Neural progenitor cell (in vitro differentiated cells): ENCODE measurements around the gene LAMB4. TPM values are rescaled to one million over a fixed set of nuclear protein-coding genes. Genes with fewer than 3 reads are reported as not detected.
A peak's percentile ranks its signal among the peaks of the same experiment; 100 is the strongest.

Experiments
- DNase-seq: peaks from one replicate; pipeline ENCODE4 v3.0.0-alpha.2; 2016; ENCODE audit warnings: low spot score
- H2AFZ ChIP-seq: fragments of 200-600 bp; sonication (generic); replicated peaks from 2 replicates; pipeline ENCODE4 v1.6.1; 2016; ENCODE audit warnings: antibody characterized with exemption
- H3F3A ChIP-seq: fragments of 200-600 bp; sonication (generic); 2 replicates; pipeline ENCODE4 v1.6.1; 2016; ENCODE audit warnings: antibody characterized with exemption, low read depth
- H3K27ac ChIP-seq: fragments of 200-600 bp; sonication (generic); 2 replicates; pipeline ENCODE4 v1.5.1; 2016; ENCODE audit warnings: mild to moderate bottlenecking
- H3K27me3 ChIP-seq: fragments of 200-600 bp; sonication (generic); 2 replicates; pipeline ENCODE4 v1.6.1; 2016; ENCODE audit warnings: mild to moderate bottlenecking, moderate library complexity
- H3K36me3 ChIP-seq: fragments of 200-600 bp; sonication (generic); 2 replicates; pipeline ENCODE4 v1.5.1; 2016
- H3K4me1 ChIP-seq: fragments of 200-600 bp; sonication (generic); 2 replicates; pipeline ENCODE4 v1.6.1; 2016; ENCODE audit warnings: mixed run types
- H3K4me2 ChIP-seq: fragments of 200-600 bp; sonication (generic); 2 replicates; pipeline ENCODE4 v1.6.1; 2016
- H3K4me3 ChIP-seq: fragments of 200-600 bp; sonication (generic); 2 replicates; pipeline ENCODE4 v1.5.1; 2016
- H3K79me2 ChIP-seq: fragments of 200-600 bp; sonication (generic); 2 replicates; pipeline ENCODE4 v1.6.1; 2016; ENCODE audit warnings: low read depth
- H3K9ac ChIP-seq: fragments of 200-600 bp; sonication (generic); 2 replicates; pipeline ENCODE4 v1.6.1; 2016
- H3K9me3 ChIP-seq: fragments of 200-600 bp; sonication (generic); 2 replicates; pipeline ENCODE4 v1.5.1; 2016; ENCODE audit warnings: low read depth
- H4K20me1 ChIP-seq: fragments of 200-600 bp; sonication (generic); 2 replicates; pipeline ENCODE4 v1.6.1; 2016; ENCODE audit warnings: low read depth
- H3K27ac Mint-ChIP-seq: 3 replicates; pipeline ENCODE4 v1.8.0; 2021; ENCODE audit warnings: mixed read lengths
- H3K27me3 Mint-ChIP-seq: 2 replicates; pipeline ENCODE4 v1.8.0; 2022; ENCODE audit warnings: low read depth, mild to moderate bottlenecking, inconsistent platforms, moderate library complexity, mixed read lengths; ENCODE audit not compliant: insufficient read depth
- H3K36me3 Mint-ChIP-seq: 3 replicates; pipeline ENCODE4 v1.8.0; 2021; ENCODE audit warnings: mixed read lengths
- H3K4me1 Mint-ChIP-seq: 3 replicates; pipeline ENCODE4 v1.8.0; 2021; ENCODE audit warnings: mixed read lengths
- H3K4me3 Mint-ChIP-seq: 3 replicates; pipeline ENCODE4 v1.8.0; 2021; ENCODE audit warnings: mild to moderate bottlenecking, moderate library complexity, mixed read lengths
- H3K9me3 Mint-ChIP-seq: 3 replicates; pipeline ENCODE4 v1.8.0; 2020; ENCODE audit warnings: mixed read lengths
- EZH2 ChIP-seq: fragments of 200-600 bp; sonication (generic); IDR thresholded peaks from 2 replicates; pipeline ENCODE4 v1.6.1; 2017; ENCODE audit warnings: antibody characterized with exemption, mild to moderate bottlenecking, moderate library complexity
- EZH2phosphoT487 ChIP-seq: fragments of 200-600 bp; sonication (generic); IDR thresholded peaks from 2 replicates; pipeline ENCODE4 v1.6.1; 2017; ENCODE audit warnings: antibody characterized with exemption
- total RNA-seq: library from RNA; depleted of rRNA; stranded (reverse); fragments of >200 nt; gene quantifications from 2 replicates; pipeline ENCODE4 v1.2.3, GENCODE V29; 2015; ENCODE audit warnings: low replicate concordance
- TF ChIP-seq, protein P1 (sequence below): fragments of 200-600 bp; sonication (generic); IDR thresholded peaks from 2 replicates; pipeline ENCODE4 v1.5.1; 2017; ENCODE audit warnings: antibody characterized with exemption, mild to moderate bottlenecking

The LAMB4 gene
- total RNA-seq, 1 donor from 2014 or later = not detected

GRCh38 chr7:108164946-108165345 lies 34.8 kb upstream of the LAMB4 start:
- H3K36me3 Mint-ChIP-seq = no peaks in the 10 kb centered on the region
- H3K4me3 Mint-ChIP-seq = no peak overlapping the region

GRCh38 chr7:108164342-108164741 lies 34.2 kb upstream of the LAMB4 start:
- H3F3A ChIP-seq = no peaks in the 10 kb centered on the region
- H4K20me1 ChIP-seq = no peaks in the 10 kb centered on the region
- no peaks in the 10 kb centered on the region for H3K79me2 ChIP-seq
- H3K36me3 Mint-ChIP-seq = no peaks in the 10 kb centered on the region
- H3K36me3 ChIP-seq = no peaks in the 10 kb centered on the region
- TF ChIP-seq EZH2 (no peak), EZH2phosphoT487 (no peak)
- TF ChIP-seq, protein P1, sequence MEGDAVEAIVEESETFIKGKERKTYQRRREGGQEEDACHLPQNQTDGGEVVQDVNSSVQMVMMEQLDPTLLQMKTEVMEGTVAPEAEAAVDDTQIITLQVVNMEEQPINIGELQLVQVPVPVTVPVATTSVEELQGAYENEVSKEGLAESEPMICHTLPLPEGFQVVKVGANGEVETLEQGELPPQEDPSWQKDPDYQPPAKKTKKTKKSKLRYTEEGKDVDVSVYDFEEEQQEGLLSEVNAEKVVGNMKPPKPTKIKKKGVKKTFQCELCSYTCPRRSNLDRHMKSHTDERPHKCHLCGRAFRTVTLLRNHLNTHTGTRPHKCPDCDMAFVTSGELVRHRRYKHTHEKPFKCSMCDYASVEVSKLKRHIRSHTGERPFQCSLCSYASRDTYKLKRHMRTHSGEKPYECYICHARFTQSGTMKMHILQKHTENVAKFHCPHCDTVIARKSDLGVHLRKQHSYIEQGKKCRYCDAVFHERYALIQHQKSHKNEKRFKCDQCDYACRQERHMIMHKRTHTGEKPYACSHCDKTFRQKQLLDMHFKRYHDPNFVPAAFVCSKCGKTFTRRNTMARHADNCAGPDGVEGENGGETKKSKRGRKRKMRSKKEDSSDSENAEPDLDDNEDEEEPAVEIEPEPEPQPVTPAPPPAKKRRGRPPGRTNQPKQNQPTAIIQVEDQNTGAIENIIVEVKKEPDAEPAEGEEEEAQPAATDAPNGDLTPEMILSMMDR = no peak
- no peaks in the 10 kb centered on the region for H3K4me1 Mint-ChIP-seq
- no peaks in the 10 kb centered on the region for H3K27me3 Mint-ChIP-seq
- H3K4me3 ChIP-seq = no peak overlapping the region
- no peak overlapping the region for H3K27ac ChIP-seq
- no peaks in the 10 kb centered on the region for H3K27me3 ChIP-seq
- H2AFZ ChIP-seq = no peak overlapping the region
- H3K9ac ChIP-seq = no peak overlapping the region
- H3K4me1 ChIP-seq = no peaks in the 10 kb centered on the region
- no peaks in the 10 kb centered on the region for H3K9me3 Mint-ChIP-seq
- no peak overlapping the region for H3K4me3 Mint-ChIP-seq
- no peak overlapping the region for H3K4me2 ChIP-seq
- H3K27ac Mint-ChIP-seq = no peak overlapping the region
- no peaks in the 10 kb centered on the region for H3K9me3 ChIP-seq
- DNase-seq = no peak

More at GRCh38 chr7:108164946-108165345, 34.8 kb upstream of the LAMB4 start:
- Mint-ChIP-seq H3K4me1 (no peaks in the 10 kb centered on the region), H3K9me3 (no peaks in the 10 kb centered on the region), H3K27me3 (no peaks in the 10 kb centered on the region), H3K27ac (no peak overlapping the region)
- TF ChIP-seq EZH2 = no peak
- TF ChIP-seq, protein P1 = peak; percentile 10
- TF ChIP-seq EZH2phosphoT487 = no peak
- Histone ChIP-seq H3F3A (no peaks in the 10 kb centered on the region), H3K4me3 (no peak overlapping the region), H3K36me3 (no peaks in the 10 kb centered on the region), H3K4me2 (no peak overlapping the region), H3K9ac (no peak overlapping the region), H4K20me1 (no peaks in the 10 kb centered on the region), H3K79me2 (no peaks in the 10 kb centered on the region), H3K27ac (no peak overlapping the region), H3K9me3 (no peaks in the 10 kb centered on the region), H3K27me3 (no peaks in the 10 kb centered on the region), H3K4me1 (no peaks in the 10 kb centered on the region), H2AFZ (no peak overlapping the region)
- no peak for DNase-seq

DNA sequence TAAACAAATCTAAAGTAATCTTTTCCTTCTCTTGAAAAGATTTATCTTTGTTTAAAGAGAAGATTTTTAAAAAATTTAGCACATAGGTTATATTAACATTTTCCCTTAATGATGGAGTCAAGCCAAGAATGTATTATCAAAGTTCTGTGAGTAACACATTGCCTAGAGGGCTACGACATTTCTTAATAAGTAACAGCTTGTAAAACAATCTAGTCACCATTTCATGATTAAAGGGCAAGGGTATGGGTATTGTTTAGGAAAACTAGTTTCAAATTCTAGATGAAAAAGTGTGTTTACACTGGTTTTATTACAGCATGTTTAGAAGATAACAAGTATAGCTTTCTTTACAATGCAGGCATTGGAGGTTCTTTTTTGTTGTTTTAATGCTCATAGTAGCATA lies 28.6 kb upstream of the LAMB4 start:
- H3K27ac Mint-ChIP-seq = no peak overlapping the region
- Histone ChIP-seq H3K4me3 (no peak overlapping the region), H3K4me1 (no peaks in the 10 kb centered on the region), H3K79me2 (no peaks in the 10 kb centered on the region), H3K9ac (no peak overlapping the region), H3K27ac (no peak overlapping the region), H2AFZ (no peak overlapping the region), H4K20me1 (no peaks in the 10 kb centered on the region), H3K4me2 (no peak overlapping the region), H3K27me3 (no peaks in the 10 kb centered on the region), H3K36me3 (no peaks in the 10 kb centered on the region), H3K9me3 (no peaks in the 10 kb centered on the region), H3F3A (no peaks in the 10 kb centered on the region)
- H3K9me3 Mint-ChIP-seq = no peaks in the 10 kb centered on the region
- no peak for TF ChIP-seq EZH2
- TF ChIP-seq EZH2phosphoT487 = no peak
- TF ChIP-seq, protein P1 = no peak
- DNase-seq = no peak
- no peaks in the 10 kb centered on the region for H3K36me3 Mint-ChIP-seq
- H3K4me3 Mint-ChIP-seq = no peak overlapping the region
- H3K27me3 Mint-ChIP-seq = no peaks in the 10 kb centered on the region
- no peaks in the 10 kb centered on the region for H3K4me1 Mint-ChIP-seq
